ENCODE measurements around the gene CCDC90B.
A peak's percentile ranks its signal among the peaks of the same experiment; 100 is the strongest.

The CCDC90B gene, protein sequence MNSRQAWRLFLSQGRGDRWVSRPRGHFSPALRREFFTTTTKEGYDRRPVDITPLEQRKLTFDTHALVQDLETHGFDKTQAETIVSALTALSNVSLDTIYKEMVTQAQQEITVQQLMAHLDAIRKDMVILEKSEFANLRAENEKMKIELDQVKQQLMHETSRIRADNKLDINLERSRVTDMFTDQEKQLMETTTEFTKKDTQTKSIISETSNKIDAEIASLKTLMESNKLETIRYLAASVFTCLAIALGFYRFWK

DNA sequence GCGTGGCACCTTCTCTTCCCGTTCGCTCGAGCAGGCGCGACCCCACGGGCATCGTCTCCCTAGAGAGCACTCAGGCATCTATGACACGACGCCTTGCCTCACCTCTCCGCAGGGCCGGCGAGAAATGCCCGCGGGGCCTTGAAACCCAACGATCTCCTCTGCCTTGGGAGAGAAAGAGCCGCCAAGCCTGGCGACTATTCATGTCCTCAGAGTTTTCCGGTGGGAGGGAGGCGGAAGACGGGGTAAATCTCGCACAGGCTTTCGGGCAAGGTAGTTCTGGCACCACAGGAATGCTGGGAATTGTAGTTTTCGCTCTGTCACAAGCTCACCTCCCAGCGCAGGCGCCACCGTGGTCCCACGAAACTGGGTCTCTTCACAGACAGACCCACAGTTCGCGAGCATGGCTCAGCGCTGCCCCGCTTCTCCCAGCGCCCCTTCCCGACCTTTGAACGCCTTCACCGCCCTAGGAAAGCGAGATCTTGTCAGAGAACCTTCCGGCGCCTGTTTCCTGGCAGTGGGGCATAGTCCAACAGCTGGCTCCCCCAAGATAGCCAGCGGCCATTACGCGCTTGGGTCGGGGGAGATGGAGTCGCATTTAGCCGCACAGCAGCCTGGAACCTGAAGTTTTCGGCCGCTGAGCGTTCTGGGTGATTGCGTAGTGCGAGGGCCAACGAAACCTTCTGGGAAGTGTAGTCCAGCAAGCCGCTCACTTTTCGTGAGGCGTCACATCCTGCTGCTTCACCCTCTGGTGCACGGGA, at the start of gene CCDC90B:
Gene CCDC90B, minus strand, starts transcription at position 597 of the 758 bp plus-strand sequence. Its CDS starts 395 bp downstream, at position 202.
- H3K4me3 ChIP-seq (ENCODE audit: control insufficient read depth, low read depth, low read length) = peak within 1 kb of the TSS; percentile 96
- peak; percentile 98 for DNase-seq (ENCODE audit: low read depth)
- TF ChIP-seq, protein P1, sequence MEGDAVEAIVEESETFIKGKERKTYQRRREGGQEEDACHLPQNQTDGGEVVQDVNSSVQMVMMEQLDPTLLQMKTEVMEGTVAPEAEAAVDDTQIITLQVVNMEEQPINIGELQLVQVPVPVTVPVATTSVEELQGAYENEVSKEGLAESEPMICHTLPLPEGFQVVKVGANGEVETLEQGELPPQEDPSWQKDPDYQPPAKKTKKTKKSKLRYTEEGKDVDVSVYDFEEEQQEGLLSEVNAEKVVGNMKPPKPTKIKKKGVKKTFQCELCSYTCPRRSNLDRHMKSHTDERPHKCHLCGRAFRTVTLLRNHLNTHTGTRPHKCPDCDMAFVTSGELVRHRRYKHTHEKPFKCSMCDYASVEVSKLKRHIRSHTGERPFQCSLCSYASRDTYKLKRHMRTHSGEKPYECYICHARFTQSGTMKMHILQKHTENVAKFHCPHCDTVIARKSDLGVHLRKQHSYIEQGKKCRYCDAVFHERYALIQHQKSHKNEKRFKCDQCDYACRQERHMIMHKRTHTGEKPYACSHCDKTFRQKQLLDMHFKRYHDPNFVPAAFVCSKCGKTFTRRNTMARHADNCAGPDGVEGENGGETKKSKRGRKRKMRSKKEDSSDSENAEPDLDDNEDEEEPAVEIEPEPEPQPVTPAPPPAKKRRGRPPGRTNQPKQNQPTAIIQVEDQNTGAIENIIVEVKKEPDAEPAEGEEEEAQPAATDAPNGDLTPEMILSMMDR (conservative IDR thresholded peaks at IDR 0.05; ENCODE audit: control insufficient read depth, insufficient read depth, low read depth, low read length) = peak; percentile 14

DNA sequence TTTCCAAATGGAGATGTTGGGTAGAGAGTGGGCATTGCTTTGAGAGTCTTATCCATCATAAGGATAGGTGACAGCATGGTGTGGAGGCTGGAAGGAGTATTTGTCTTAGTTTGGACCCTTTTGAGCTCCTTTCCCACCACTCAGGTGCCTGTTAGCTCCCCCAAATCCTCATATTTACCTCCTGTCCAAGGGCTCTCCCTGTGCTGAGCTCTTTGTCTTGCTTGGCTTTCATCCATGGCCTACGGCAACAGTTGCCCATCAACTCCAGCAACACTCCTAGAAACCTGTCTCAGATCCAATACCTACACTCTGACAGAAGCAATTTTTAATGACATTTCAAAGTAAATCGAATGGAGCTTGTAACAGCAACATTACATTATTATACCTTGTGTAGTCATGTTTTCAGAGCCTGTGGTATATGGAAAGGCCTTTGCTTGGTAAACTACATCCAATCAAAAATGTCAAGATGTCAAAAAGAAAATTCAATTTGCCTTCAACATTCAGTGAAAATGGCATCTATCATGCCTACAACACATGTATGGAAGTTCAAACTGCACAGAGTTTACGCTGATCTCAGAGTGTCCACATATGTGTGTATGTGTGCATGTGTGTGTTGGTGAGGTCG, 49.4 kb upstream of the CCDC90B start:
- H3K4me3 ChIP-seq (ENCODE audit: control insufficient read depth, low read depth, low read length) = no peak overlapping the region
- TF ChIP-seq, protein P1 (conservative IDR thresholded peaks at IDR 0.05; ENCODE audit: control insufficient read depth, insufficient read depth, low read depth, low read length) = no peak
- no peak for DNase-seq (ENCODE audit: low read depth)

DNA sequence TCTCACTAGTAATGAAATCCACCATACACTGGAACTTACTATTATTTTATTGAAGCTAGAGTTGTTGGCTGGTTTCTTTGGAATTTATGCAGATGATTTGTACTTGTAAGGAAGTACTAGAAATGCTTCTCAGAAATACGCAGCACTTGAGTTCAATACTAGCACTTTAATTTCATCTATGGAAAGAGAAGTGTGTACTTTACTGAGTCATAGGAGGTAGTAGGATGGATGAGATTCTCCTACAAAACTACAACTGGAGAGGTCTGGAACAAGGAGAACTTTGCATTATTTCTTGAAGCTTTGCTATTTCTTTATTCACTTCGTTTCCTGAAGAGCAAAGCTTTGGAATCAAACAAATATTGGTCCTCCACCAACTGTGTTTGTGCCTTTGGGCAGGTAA, 44.1 kb upstream of the CCDC90B start:
- H3K4me3 ChIP-seq (ENCODE audit: control insufficient read depth, low read depth, low read length) = no peak overlapping the region
- DNase-seq (ENCODE audit: low read depth) = no peak
- TF ChIP-seq, protein P1 (conservative IDR thresholded peaks at IDR 0.05; ENCODE audit: control insufficient read depth, insufficient read depth, low read depth, low read length) = no peak

DNA sequence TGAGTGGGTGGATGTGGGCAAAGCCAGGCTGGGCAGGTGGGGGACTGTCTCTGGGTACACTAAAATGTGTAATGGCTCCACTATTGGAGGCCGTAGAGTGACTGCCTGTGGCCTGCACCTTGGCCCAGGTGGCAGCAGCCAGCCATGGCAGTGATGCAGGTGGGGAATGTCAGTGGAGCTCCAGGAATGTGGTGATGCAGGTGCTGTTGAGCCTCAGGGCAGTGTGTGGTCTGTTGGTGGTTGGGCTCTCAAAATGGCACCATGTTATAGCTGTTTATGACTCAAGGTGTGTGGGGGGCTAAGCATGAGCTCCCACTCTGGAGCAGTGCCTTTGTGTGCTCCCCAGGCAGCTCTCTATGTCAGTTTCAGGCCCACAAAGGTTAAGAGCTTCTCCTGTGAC, 40.2 kb upstream of the CCDC90B start:
- no peak overlapping the region for H3K4me3 ChIP-seq (ENCODE audit: control insufficient read depth, low read depth, low read length)
- DNase-seq (ENCODE audit: low read depth) = no peak
- TF ChIP-seq, protein P1 (conservative IDR thresholded peaks at IDR 0.05; ENCODE audit: control insufficient read depth, insufficient read depth, low read depth, low read length) = no peak

DNA sequence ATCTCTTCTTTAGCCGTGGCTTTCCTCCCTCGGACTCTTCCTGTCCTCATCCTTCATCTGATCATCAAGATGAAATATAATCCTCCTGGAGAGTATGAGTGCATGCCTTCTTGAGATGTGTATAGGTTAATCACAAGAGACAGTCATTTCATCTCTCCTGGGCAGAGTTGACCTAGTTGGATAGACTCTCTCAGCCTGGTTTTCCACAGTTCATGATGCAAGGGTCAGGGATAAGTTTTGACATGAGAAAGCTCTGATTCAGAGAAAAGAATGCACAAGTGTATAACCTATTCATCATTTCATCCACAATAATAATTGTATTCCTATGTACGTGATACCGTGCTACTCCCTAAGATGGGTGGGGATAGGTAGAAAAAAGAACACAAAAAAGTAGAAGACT, 33.2 kb upstream of the CCDC90B start:
- TF ChIP-seq, protein P1 (conservative IDR thresholded peaks at IDR 0.05; ENCODE audit: control insufficient read depth, insufficient read depth, low read depth, low read length) = no peak
- no peak for DNase-seq (ENCODE audit: low read depth)
- no peak overlapping the region for H3K4me3 ChIP-seq (ENCODE audit: control insufficient read depth, low read depth, low read length)

DNA sequence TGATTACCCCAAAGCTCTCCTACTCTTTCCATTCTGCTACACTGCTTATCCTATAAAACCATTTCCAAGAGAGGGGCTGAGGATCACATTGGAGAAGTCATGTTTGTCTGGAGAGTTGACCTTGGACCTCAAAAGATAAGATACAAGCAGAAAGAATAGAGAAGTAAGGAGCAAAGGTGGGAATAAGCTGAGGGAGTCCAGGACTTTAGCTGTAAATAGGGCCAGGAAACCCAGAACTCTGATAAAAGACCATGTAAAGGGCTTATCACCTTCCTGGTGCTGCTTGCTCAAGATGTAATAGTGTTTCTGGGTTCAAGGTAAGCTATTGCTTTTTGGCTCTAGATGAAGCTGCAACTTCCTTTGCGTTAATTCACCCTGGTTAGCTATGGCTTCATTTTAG, 32.8 kb upstream of the CCDC90B start:
- no peak overlapping the region for H3K4me3 ChIP-seq (ENCODE audit: control insufficient read depth, low read depth, low read length)
- no peak for DNase-seq (ENCODE audit: low read depth)
- TF ChIP-seq, protein P1 (conservative IDR thresholded peaks at IDR 0.05; ENCODE audit: control insufficient read depth, insufficient read depth, low read depth, low read length) = no peak
